ENCODE measurements around the gene KIF4A. TPM values are rescaled to one million over a fixed set of nuclear protein-coding genes. Genes with fewer than 3 reads are reported as not detected.

KIF4A gene
- total RNA-seq, 4 donors from 2014 or later, result 1.3 to 4.4 (median 1.4) TPM; not detected in 1

- intact Hi-C loops (cut with DNase I; ENCODE audit: low total_unique reads) (no loop called here), in situ Hi-C loops (cut with MboI; ENCODE audit: low pct_ligation_motif_present in 1 of 4, low pct_unique_long_range_greater_than_20kb in 1 of 4, low sequenced_read_pairs in 3 of 4) (no loop called here)
- H3K4me1 ChIP-seq, result no peaks in the 10 kb centered on the region
- WGBS, 2 donors (ENCODE audit: low coverage in 1 of 2), result 85% methylated on average over 3 of the region's 3 CpGs; no CpG with 5 or more reads in 1 of the 2 donors
- TF ChIP-seq EP300 (IDR thresholded peaks at IDR 0.05; ENCODE audit: low read depth) (no peak), POLR2A (IDR thresholded peaks at IDR 0.05) (no peak), POLR2AphosphoS5 (IDR thresholded peaks at IDR 0.05) (no peak), CTCF (IDR thresholded peaks at IDR 0.05) (no peak)
- no peak overlapping the region for H3K27ac ChIP-seq
- no peaks in the 10 kb centered on the region for H3K9me3 ChIP-seq
- H3K27me3 ChIP-seq, result no peaks in the 10 kb centered on the region
- H3K4me3 ChIP-seq, result no peak overlapping the region
- no peaks in the 10 kb centered on the region for H3K36me3 ChIP-seq
- no peak for DNase-seq
These were observed 35.0 kb upstream of the KIF4A start for GRCh38 chrX:70254909-70255308.

GRCh38 chrX:70255452-70255851 is 34.5 kb upstream of the KIF4A start:
- intact Hi-C loops (cut with DNase I; ENCODE audit: low total_unique reads) (no loop called here), in situ Hi-C loops (cut with MboI; ENCODE audit: low pct_ligation_motif_present in 1 of 4, low pct_unique_long_range_greater_than_20kb in 1 of 4, low sequenced_read_pairs in 3 of 4) (no loop called here)
- TF ChIP-seq POLR2AphosphoS5 (IDR thresholded peaks at IDR 0.05) (no peak), EP300 (IDR thresholded peaks at IDR 0.05; ENCODE audit: low read depth) (no peak), CTCF (IDR thresholded peaks at IDR 0.05) (no peak)
- no peaks in the 10 kb centered on the region for H3K27me3 ChIP-seq
- no peaks in the 10 kb centered on the region for H3K4me1 ChIP-seq
- no peak for DNase-seq
- no peaks in the 10 kb centered on the region for H3K9me3 ChIP-seq
- no peak overlapping the region for H3K27ac ChIP-seq
- WGBS, 2 donors (ENCODE audit: low coverage in 1 of 2), result 85 to 92% methylated on average over 2 of the region's 2 CpGs
- H3K36me3 ChIP-seq, result no peaks in the 10 kb centered on the region
- H3K4me3 ChIP-seq, result no peak overlapping the region

- H3K27me3 ChIP-seq, result no peaks in the 10 kb centered on the region
- H3K4me1 ChIP-seq, result no peaks in the 10 kb centered on the region
- TF ChIP-seq CTCF (IDR thresholded peaks at IDR 0.05) (no peak), EP300 (IDR thresholded peaks at IDR 0.05; ENCODE audit: low read depth) (no peak), POLR2A (IDR thresholded peaks at IDR 0.05) (no peak), POLR2AphosphoS5 (IDR thresholded peaks at IDR 0.05) (no peak)
- intact Hi-C loops (cut with DNase I; ENCODE audit: low total_unique reads), result no loop called here
- no peaks in the 10 kb centered on the region for H3K36me3 ChIP-seq
- no peaks in the 10 kb centered on the region for H3K9me3 ChIP-seq
- no peak overlapping the region for H3K27ac ChIP-seq
- no peak for DNase-seq
- H3K4me3 ChIP-seq, result no peak overlapping the region
- in situ Hi-C loops (cut with MboI; ENCODE audit: low pct_ligation_motif_present in 1 of 4, low pct_unique_long_range_greater_than_20kb in 1 of 4, low sequenced_read_pairs in 3 of 4), result no loop called here
- 57% methylated on average over 5 of the region's 5 CpGs; no CpG with 5 or more reads in 1 of the 2 donors for WGBS, 2 donors (ENCODE audit: low coverage in 1 of 2)
These were observed 32.2 kb upstream of the KIF4A start for GRCh38 chrX:70257423-70258288.

- intact Hi-C loops (cut with DNase I; ENCODE audit: low total_unique reads), result no loop called here
- no peaks in the 10 kb centered on the region for H3K9me3 ChIP-seq
- in situ Hi-C loops (cut with MboI; ENCODE audit: low pct_ligation_motif_present in 1 of 4, low pct_unique_long_range_greater_than_20kb in 1 of 4, low sequenced_read_pairs in 3 of 4), result no loop called here
- no peak within 1 kb of the TSS for H3K27ac ChIP-seq
- WGBS, 2 donors (ENCODE audit: low coverage in 1 of 2), result 64% methylated on average over 4 of the region's 4 CpGs; no CpG with 5 or more reads in 1 of the 2 donors
- no peak within 1 kb of the TSS for H3K4me3 ChIP-seq
- H3K36me3 ChIP-seq, result no peaks in the 10 kb centered on the region
- H3K27me3 ChIP-seq, result no peaks in the 10 kb centered on the region
- DNase-seq, result no peak
- no peak for TF ChIP-seq POLR2A (IDR thresholded peaks at IDR 0.05)
- TF ChIP-seq POLR2AphosphoS5 (IDR thresholded peaks at IDR 0.05), result no peak
- no peak for TF ChIP-seq EP300 (IDR thresholded peaks at IDR 0.05; ENCODE audit: low read depth)
- no peaks in the 10 kb centered on the region for H3K4me1 ChIP-seq
These were observed 29.8 kb upstream of the KIF4A start, which contains the start of gene P2RY4 for GRCh38 chrX:70260104-70260503. Gene P2RY4, minus strand, starts transcription at chrX:70260204. Its CDS starts 580 bp downstream, at chrX:70259624.
